Testis (tissue), 5 donors: ENCODE measurements around the gene ZNF728. TPM values are rescaled to one million over a fixed set of nuclear protein-coding genes. Genes with fewer than 3 reads are reported as not detected.

Experiments
- DNase-seq: peaks from one replicate; pipeline ENCODE4 v3.0.0-alpha.2; 2019
- H3K27ac ChIP-seq, 2 donors: fragments of 200-600 bp; sonication (generic); one replicate each; pipeline ENCODE4 v1.5.1; 2019
- H3K27me3 ChIP-seq: fragments of 200-600 bp; sonication (generic); one replicate; pipeline ENCODE4 v1.5.1; 2019
- H3K36me3 ChIP-seq: fragments of 200-600 bp; sonication (generic); one replicate; pipeline ENCODE4 v1.5.1; 2017; ENCODE audit warnings: low read depth; ENCODE audit errors: missing control alignments
- H3K4me1 ChIP-seq: fragments of 200-600 bp; sonication (generic); one replicate; pipeline ENCODE4 v1.5.1; 2019
- H3K4me3 ChIP-seq, 2 donors: fragments of 200-600 bp; sonication (generic); one replicate each; pipeline ENCODE4 v1.5.1; 2017 to 2019
- H3K9me3 ChIP-seq: fragments of 200-600 bp; sonication (generic); one replicate; pipeline ENCODE4 v1.5.1; 2017
- CTCF ChIP-seq, 3 experiments: fragments of 450-650 bp in 2 of 3; fragments of 200-600 bp in 1 of 3; sonication (generic) in 1 of 3; IDR thresholded peaks; one replicate each; pipeline ENCODE4 v1.5.1; 2016 to 2019; ENCODE audit warnings: antibody characterized with exemption in 3 of 3, mild to moderate bottlenecking in 2 of 3, moderate library complexity in 1 of 3
- POLR2A ChIP-seq: fragments of 450-650 bp; IDR thresholded peaks from one replicate; pipeline ENCODE4 v1.6.1; 2017; ENCODE audit warnings: antibody characterized with exemption, mild to moderate bottlenecking, moderate library complexity
- WGBS, 2 donors: methylation state at CpG; one replicate each; pipeline ENCODE4 v1.1.5; 2018; 5-methylcytosine and 5-hydroxymethylcytosine counted together
- intact Hi-C: fragments of 100-400 bp; cut with DNase I; formaldehyde crosslinking; loops from one replicate; pipeline ENCODE4 v1.15.1; 2023; ENCODE audit warnings: low total_unique reads
- long read RNA-seq, 2 donors: transcript quantifications; one replicate each; lab custom pipeline, GENCODE V29; 2026
- polyA plus RNA-seq: library from polyadenylated mRNA; stranded (reverse); fragments of 350-450 nt; fragmentation: Illumina TruSeq; extraction: RNeasy Lipid Tissue Mini Kit (QIAGEN cat#74804); gene quantifications from one replicate; pipeline ENCODE4 v1.2.3, GENCODE V29; 2014; ENCODE audit warnings: low read depth, low replicate concordance; ENCODE audit not compliant: insufficient read depth
- total RNA-seq, 2 donors: library from RNA; depleted of rRNA; stranded (reverse); fragments of >200 nt; gene quantifications; one replicate each; pipeline ENCODE4 v1.2.3, GENCODE V29; 2016

The ZNF728 gene
- total RNA-seq = 10 to 100 TPM; 22.9 to 33.3 TPM
- 9.0 TPM for polyA plus RNA-seq
- long read RNA-seq, donor 1, partial matches to known transcripts = 0 of 3 reads
- long read RNA-seq, donor 1, other reads (novel, unspliced or antisense) = 0 of 3 reads
- long read RNA-seq, donor 2, partial matches to known transcripts = 0 of 3 reads
- long read RNA-seq, donor 2, other reads (novel, unspliced or antisense) = 0 of 3 reads

GRCh38 chr19:23002690-23003422 is at the start of gene ZNF728:
TSS of gene ZNF728 (minus strand) at chr19:23003176. CDS start at chr19:23003030, 146 bp downstream.
- intact Hi-C loops = no loop called here
- no peaks in the 10 kb centered on the region for H3K27me3 ChIP-seq
- WGBS, 2 donors = 4 to 8% methylated on average over 40 to 45 of the region's 46 CpGs
- H3K27ac ChIP-seq = peak within 1 kb of the TSS; percentile 85
- no peaks in the 10 kb centered on the region for H3K36me3 ChIP-seq
- TF ChIP-seq CTCF (IDR thresholded peaks at IDR 0.05) (no peak), POLR2A (no peak)
- no peaks in the 10 kb centered on the region for H3K4me1 ChIP-seq
- peak; percentile 98 for DNase-seq
- H3K9me3 ChIP-seq = no peaks in the 10 kb centered on the region
- peak within 1 kb of the TSS; percentile 60 to 79 for H3K4me3 ChIP-seq

- intact Hi-C loops = no loop called here
- TF ChIP-seq CTCF (IDR thresholded peaks at IDR 0.05) = no peak
- TF ChIP-seq POLR2A = no peak
- no peaks in the 10 kb centered on the region for H3K9me3 ChIP-seq
- no peak for DNase-seq
- no peak overlapping the region for H3K4me3 ChIP-seq
- no peaks in the 10 kb centered on the region for H3K4me1 ChIP-seq
- no peaks in the 10 kb centered on the region for H3K36me3 ChIP-seq
- H3K27ac ChIP-seq = no peak overlapping the region
- no peaks in the 10 kb centered on the region for H3K27me3 ChIP-seq
- WGBS, 2 donors = 73 to 77% methylated on average over 1 of the region's 1 CpG
These were observed 49.4 kb upstream of the ZNF728 start for GRCh38 chr19:23052349-23052748.

- H3K27ac ChIP-seq = no peak overlapping the region
- TF ChIP-seq CTCF (IDR thresholded peaks at IDR 0.05) = no peak
- TF ChIP-seq POLR2A = no peak
- H3K4me1 ChIP-seq = no peaks in the 10 kb centered on the region
- no peaks in the 10 kb centered on the region for H3K36me3 ChIP-seq
- H3K27me3 ChIP-seq = no peaks in the 10 kb centered on the region
- H3K4me3 ChIP-seq = no peak overlapping the region
- intact Hi-C loops = no loop called here
- 82 to 90% methylated on average over 4 of the region's 4 CpGs for WGBS, 2 donors
- DNase-seq = no peak
- no peaks in the 10 kb centered on the region for H3K9me3 ChIP-seq
These were observed 46.3 kb upstream of the ZNF728 start for GRCh38 chr19:23049256-23049655.

- WGBS, 2 donors = 80 to 87% methylated on average over 6 of the region's 6 CpGs
- intact Hi-C loops = no loop called here
- H3K4me1 ChIP-seq = no peaks in the 10 kb centered on the region
- H3K4me3 ChIP-seq = no peak overlapping the region
- DNase-seq = no peak
- H3K9me3 ChIP-seq = no peaks in the 10 kb centered on the region
- H3K36me3 ChIP-seq = no peaks in the 10 kb centered on the region
- H3K27me3 ChIP-seq = no peaks in the 10 kb centered on the region
- TF ChIP-seq CTCF (IDR thresholded peaks at IDR 0.05) (no peak), POLR2A (no peak)
- H3K27ac ChIP-seq = no peak overlapping the region
These were observed 43.8 kb upstream of the ZNF728 start for GRCh38 chr19:23046743-23047142.

GRCh38 chr19:23033721-23034120 is 30.7 kb upstream of the ZNF728 start:
- Histone ChIP-seq H3K9me3 (no peaks in the 10 kb centered on the region), H3K27ac (no peak overlapping the region), H3K4me3 (no peak overlapping the region), H3K4me1 (no peaks in the 10 kb centered on the region), H3K36me3 (no peaks in the 10 kb centered on the region), H3K27me3 (no peaks in the 10 kb centered on the region)
- intact Hi-C loops = no loop called here
- TF ChIP-seq CTCF (IDR thresholded peaks at IDR 0.05) (no peak), POLR2A (no peak)
- WGBS, 2 donors = 68 to 73% methylated on average over 2 of the region's 2 CpGs
- no peak for DNase-seq
